HG03108 (cell line): ENCODE measurements around the gene MYO1B.
"Not testable (repeated sequence)": the region's sequence is repeated elsewhere in the genome, so short reads cannot be mapped to it uniquely, and the experiment has no call there.

ENCODE experiments used
- ATAC-seq: cut with Tn5 transposase; IDR thresholded peaks from one replicate; pipeline ENCODE4 v1.9.1; 2021; ENCODE audit warnings: moderate library complexity; ENCODE audit not compliant: unreplicated experiment

MYO1B gene

GRCh38 chr2:191441496-191442214 lies 196.5 kb downstream of the MYO1B start:
- ATAC-seq, result no peak

- ATAC-seq, result no peak
Observed at GRCh38 chr2:191443446-191443845, 198.2 kb downstream of the MYO1B start.

- no peak for ATAC-seq
Observed at GRCh38 chr2:191446910-191447309, 201.7 kb downstream of the MYO1B start.

- ATAC-seq, result no peak
Observed at GRCh38 chr2:191451116-191451515, 205.9 kb downstream of the MYO1B start.

GRCh38 chr2:191452065-191452464 lies 206.9 kb downstream of the MYO1B start:
- ATAC-seq, result no peak

GRCh38 chr2:191453761-191454160 lies 208.6 kb downstream of the MYO1B start:
- no peak for ATAC-seq

GRCh38 chr2:191456506-191456905 lies 211.3 kb downstream of the MYO1B start:
- ATAC-seq, result not testable (repeated sequence)

GRCh38 chr2:191459158-191459557 lies 214.0 kb downstream of the MYO1B start:
- ATAC-seq, result no peak

GRCh38 chr2:191462370-191462769 lies 217.2 kb downstream of the MYO1B start:
- no peak for ATAC-seq

GRCh38 chr2:191463790-191464189 lies 218.6 kb downstream of the MYO1B start:
- no peak for ATAC-seq

- no peak for ATAC-seq
Observed at GRCh38 chr2:191465766-191466420, 220.7 kb downstream of the MYO1B start.

GRCh38 chr2:191467113-191467512 lies 221.9 kb downstream of the MYO1B start:
- ATAC-seq, result no peak

GRCh38 chr2:191470306-191470705 lies 225.1 kb downstream of the MYO1B start:
- ATAC-seq, result no peak

GRCh38 chr2:191474464-191474863 lies 229.3 kb downstream of the MYO1B start:
- no peak for ATAC-seq
